HT1080 (cell line): ENCODE data around the gene PDE4B. TPM values are rescaled to one million over a fixed set of nuclear protein-coding genes. Genes with fewer than 3 reads are reported as not detected.

ENCODE experiments used
- DNase-seq: peaks from one replicate; pipeline ENCODE4 v3.0.0-alpha.2; 2015; ENCODE audit warnings: low read depth
- total RNA-seq: library from RNA; depleted of rRNA; stranded (reverse); fragments of >200 nt; shearing (Covaris generic); gene quantifications from 2 replicates; pipeline ENCODE4 v1.2.3, GENCODE V29; 2014

Gene PDE4B
- total RNA-seq, 1 experiment from 2014 or later: 7.6 TPM

GRCh38 chr1:65880611-65881010 lies 87.9 kb downstream of the PDE4B start:
- no peak for DNase-seq

- DNase-seq: peak; percentile 13
Observed at GRCh38 chr1:65881067-65881594, 88.4 kb downstream of the PDE4B start.

- DNase-seq: no peak
Observed at GRCh38 chr1:65882076-65882475, 89.4 kb downstream of the PDE4B start.

GRCh38 chr1:65889441-65889840 lies 96.7 kb downstream of the PDE4B start:
- DNase-seq: no peak

GRCh38 chr1:65890201-65890843 lies 97.6 kb downstream of the PDE4B start:
- DNase-seq: no peak

- DNase-seq: no peak
Observed at GRCh38 chr1:65894738-65895605, 102.3 kb downstream of the PDE4B start.

- peak; percentile 44 for DNase-seq
Observed at GRCh38 chr1:65896721-65897120, 104.0 kb downstream of the PDE4B start.

GRCh38 chr1:65897485-65897884 lies 104.8 kb downstream of the PDE4B start:
- no peak for DNase-seq

GRCh38 chr1:65904681-65905083 lies 112.0 kb downstream of the PDE4B start:
- peak; percentile 17 for DNase-seq

GRCh38 chr1:65910432-65910831 lies 117.7 kb downstream of the PDE4B start:
- DNase-seq: no peak

GRCh38 chr1:65911679-65912078 lies 119.0 kb downstream of the PDE4B start:
- no peak for DNase-seq

GRCh38 chr1:65918564-65918963 lies 125.9 kb downstream of the PDE4B start:
- DNase-seq: no peak

- DNase-seq: no peak
Observed at GRCh38 chr1:65921446-65921845, 128.8 kb downstream of the PDE4B start.

GRCh38 chr1:65924471-65924870 lies 131.8 kb downstream of the PDE4B start:
- peak; percentile 60 for DNase-seq

GRCh38 chr1:65938506-65938905 lies 145.8 kb downstream of the PDE4B start:
- DNase-seq: no peak

GRCh38 chr1:65939191-65939590 lies 146.5 kb downstream of the PDE4B start:
- no peak for DNase-seq

GRCh38 chr1:65939636-65940035 lies 146.9 kb downstream of the PDE4B start:
- no peak for DNase-seq

GRCh38 chr1:65940126-65940525 lies 147.4 kb downstream of the PDE4B start:
- DNase-seq: no peak

GRCh38 chr1:65942476-65942875 lies 149.8 kb downstream of the PDE4B start:
- no peak for DNase-seq

GRCh38 chr1:65946376-65946775 lies 153.7 kb downstream of the PDE4B start:
- DNase-seq: no peak

GRCh38 chr1:65946960-65947359 lies 154.3 kb downstream of the PDE4B start:
- no peak for DNase-seq

GRCh38 chr1:65948609-65949229 lies 156.0 kb downstream of the PDE4B start:
- DNase-seq: peak; percentile 52
